ENCODE measurements around the gene ABCC12. TPM values are rescaled to one million over a fixed set of nuclear protein-coding genes. Genes with fewer than 3 reads are reported as not detected.

Gene ABCC12
- total and polyA plus RNA-seq, 2 of the 8 experiments (the other 6 are each of a cell fraction or from before 2014, with no cell fraction given): 0.05 TPM; not detected in 1

DNA sequence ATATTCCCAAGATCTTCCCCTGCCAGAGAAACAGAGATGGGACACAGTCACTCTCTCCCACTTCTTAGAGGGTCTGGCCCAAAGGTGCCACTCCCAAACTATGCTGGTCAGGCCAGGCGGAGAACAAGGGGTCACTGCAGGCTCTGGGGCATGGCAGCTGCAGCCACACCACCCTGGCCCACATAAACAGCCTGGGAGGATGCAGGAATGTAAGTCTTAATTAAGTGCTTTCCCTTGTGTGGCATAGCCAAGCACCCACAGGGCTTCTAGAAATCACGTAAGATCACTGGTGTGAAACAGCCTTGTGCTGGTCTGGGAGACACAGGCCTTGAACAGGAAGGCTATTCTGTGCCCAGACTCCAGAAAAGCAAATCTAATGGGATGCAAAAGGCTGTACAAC, 31.5 kb downstream of the ABCC12 start:
- H4K91ac ChIP-seq (replicated peaks; ENCODE audit: insufficient read length, low read length): no peak overlapping the region
- no peaks in the 10 kb centered on the region for H3K79me2 ChIP-seq (ENCODE audit: control insufficient read depth in 1 of 2, insufficient read depth in 2 of 2, low read length in 2 of 2)
- no peak overlapping the region for H3K23ac ChIP-seq (ENCODE audit: insufficient read length)
- H2AK5ac ChIP-seq (ENCODE audit: low read depth, low read length): 0 out of 2 replicates have a peak overlapping the region, but pooled peaks have one; percentile 85
- no peak for DNase-seq (ENCODE audit: low read depth in 1 of 2, low spot score in 2 of 2)
- no peak overlapping the region for H3K14ac ChIP-seq (ENCODE audit: insufficient read length)
- no peaks in the 10 kb centered on the region for H3K79me1 ChIP-seq (ENCODE audit: low read depth, low read length)
- FAIRE-seq: no peak
- H2AFZ ChIP-seq (ENCODE audit: low read length): no peak overlapping the region
- H2BK15ac ChIP-seq (ENCODE audit: low read length): no peak overlapping the region
- no peak overlapping the region for H3K18ac ChIP-seq (ENCODE audit: extremely low read depth, low read length)
- CTCF ChIA-PET (ENCODE audit: partially characterized antibody): interaction anchor here (0.6 to 0.8 kb wide), 3 partner anchors 16 to 381 kb away, joined by 3 to 5 read pairs (median 3); no protein-coding TSS in a partner anchor
- H3K56ac ChIP-seq (replicated peaks; ENCODE audit: insufficient read length, low read depth, low read length): no peak overlapping the region
- POLR2A ChIA-PET (ENCODE audit: partially characterized antibody): no interaction called here
- no peak overlapping the region for H3K27ac ChIP-seq (ENCODE audit: low read depth, low read length)
- no peak overlapping the region for H2BK12ac ChIP-seq (ENCODE audit: low read depth, low read length)
- no peak overlapping the region for H4K8ac ChIP-seq (ENCODE audit: extremely low read depth, insufficient read depth, low read length)
- H3K36me3 ChIP-seq (ENCODE audit: control insufficient read depth in 2 of 4, insufficient read depth in 4 of 4, low read length in 3 of 4): no peaks in the 10 kb centered on the region
- H4K5ac ChIP-seq (ENCODE audit: insufficient read length, low read depth, low read length): no peak overlapping the region
- no peaks in the 10 kb centered on the region for H4K20me1 ChIP-seq (replicated peaks in 1 of 2; ENCODE audit: control insufficient read depth in 1 of 2, insufficient read depth in 2 of 2, low read length in 2 of 2)
- no peak overlapping the region for H3K9ac ChIP-seq (replicated peaks in 1 of 4; ENCODE audit: extremely low read depth in 1 of 4, low read depth in 3 of 4, low read length in 3 of 4)
- H3K4me3 ChIP-seq (ENCODE audit: extremely low read depth in 1 of 4, insufficient read depth in 2 of 4, low read depth in 3 of 4, low read length in 4 of 4): no peak overlapping the region
- no peak overlapping the region for H3K4ac ChIP-seq (replicated peaks; ENCODE audit: insufficient read length, low read depth, low read length)
- no peak overlapping the region for H3K4me2 ChIP-seq (ENCODE audit: insufficient read depth in 1 of 2, low read depth in 2 of 2, low read length in 2 of 2)
- H3K23me2 ChIP-seq (ENCODE audit: low read depth, low read length): no peaks in the 10 kb centered on the region
- H3K9me3 ChIP-seq (ENCODE audit: insufficient read depth in 2 of 2, low read depth in 1 of 2, low read length in 1 of 2): no peaks in the 10 kb centered on the region
- H2BK5ac ChIP-seq (ENCODE audit: low read depth, low read length): no peak overlapping the region
- H2BK20ac ChIP-seq (ENCODE audit: low read length): no peak overlapping the region
- H2BK120ac ChIP-seq (replicated peaks; ENCODE audit: low read depth, low read length): no peak overlapping the region
- H3K4me1 ChIP-seq (replicated peaks in 1 of 4; ENCODE audit: control insufficient read depth in 3 of 4, insufficient read depth in 4 of 4, low read length in 3 of 4): no peaks in the 10 kb centered on the region
- 84% methylated on average over 2 of the region's 2 CpGs; no CpG with 5 or more reads in 1 of the 2 experiments for WGBS, 2 experiments (ENCODE audit: extremely low coverage in 1 of 2, insufficient coverage in 1 of 2, insufficient read length in 1 of 2, insufficient replicate concordance in 2 of 2, low coverage in 1 of 2, low lambda C conversion rate in 2 of 2, missing lambda C conversion rate in 1 of 2)
- no peaks in the 10 kb centered on the region for H3K27me3 ChIP-seq (replicated peaks in 1 of 4; ENCODE audit: control insufficient read depth in 3 of 4, extremely low read depth in 1 of 4, insufficient read depth in 3 of 4, low read length in 3 of 4)
- TF ChIP-seq SAP30 (IDR thresholded peaks at IDR 0.05; ENCODE audit: insufficient read depth, insufficient replicate concordance, low read length) (no peak), CEBPB (IDR thresholded peaks at IDR 0.05; ENCODE audit: low read depth, low read length) (no peak), CBX8 (IDR thresholded peaks at IDR 0.05; ENCODE audit: borderline replicate concordance, low read depth, low read length) (no peak), CTBP2 (IDR thresholded peaks at IDR 0.05; ENCODE audit: borderline replicate concordance, insufficient read depth, insufficient read length, low read length) (no peak), JUN (IDR thresholded peaks at IDR 0.05; ENCODE audit: low read depth, low read length) (no peak), SRF (IDR thresholded peaks at IDR 0.05; ENCODE audit: low read depth, low read length) (no peak), FOSL1 (IDR thresholded peaks at IDR 0.05; ENCODE audit: insufficient read depth, low read depth, low read length) (no peak), ZNF274 (IDR thresholded peaks at IDR 0.05; ENCODE audit: borderline replicate concordance, extremely low read depth, low read length) (no peak), JUND (IDR thresholded peaks at IDR 0.05; ENCODE audit: low read length) (no peak), RXRA (IDR thresholded peaks at IDR 0.05; ENCODE audit: insufficient read depth, low read depth, low read length) (no peak), YY1 (IDR thresholded peaks at IDR 0.05; ENCODE audit: low read depth, low read length) (no peak)
- TF ChIP-seq, protein P1, sequence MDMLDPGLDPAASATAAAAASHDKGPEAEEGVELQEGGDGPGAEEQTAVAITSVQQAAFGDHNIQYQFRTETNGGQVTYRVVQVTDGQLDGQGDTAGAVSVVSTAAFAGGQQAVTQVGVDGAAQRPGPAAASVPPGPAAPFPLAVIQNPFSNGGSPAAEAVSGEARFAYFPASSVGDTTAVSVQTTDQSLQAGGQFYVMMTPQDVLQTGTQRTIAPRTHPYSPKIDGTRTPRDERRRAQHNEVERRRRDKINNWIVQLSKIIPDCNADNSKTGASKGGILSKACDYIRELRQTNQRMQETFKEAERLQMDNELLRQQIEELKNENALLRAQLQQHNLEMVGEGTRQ (IDR thresholded peaks at IDR 0.05; ENCODE audit: low read length): no peak
- TF ChIP-seq, protein P2, sequence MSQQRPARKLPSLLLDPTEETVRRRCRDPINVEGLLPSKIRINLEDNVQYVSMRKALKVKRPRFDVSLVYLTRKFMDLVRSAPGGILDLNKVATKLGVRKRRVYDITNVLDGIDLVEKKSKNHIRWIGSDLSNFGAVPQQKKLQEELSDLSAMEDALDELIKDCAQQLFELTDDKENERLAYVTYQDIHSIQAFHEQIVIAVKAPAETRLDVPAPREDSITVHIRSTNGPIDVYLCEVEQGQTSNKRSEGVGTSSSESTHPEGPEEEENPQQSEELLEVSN (IDR thresholded peaks at IDR 0.05): no peak

Measured in H1 (cell line).